ENCODE measurements around the gene GTF3C1.

GTF3C1 gene

GRCh38 chr16:27500801-27501200, 48.9 kb downstream of the GTF3C1 start:
- TF ChIP-seq REST (IDR thresholded peaks at IDR 0.05; ENCODE audit: insufficient read depth in 1 of 2, low read depth in 2 of 2, low read length in 2 of 2) (no peak), FOXP2 (optimal IDR thresholded peaks at IDR 0.05; ENCODE audit: borderline replicate concordance, extremely low read depth, extremely low read length, insufficient read depth) (no peak), TAF1 (IDR thresholded peaks at IDR 0.05; ENCODE audit: borderline replicate concordance, insufficient read depth, low read length) (no peak)

GRCh38 chr16:27499659-27500055, 50.1 kb downstream of the GTF3C1 start:
- no peak for TF ChIP-seq TAF1 (IDR thresholded peaks at IDR 0.05; ENCODE audit: borderline replicate concordance, insufficient read depth, low read length)

GRCh38 chr16:27498916-27499658, 50.6 kb downstream of the GTF3C1 start:
- TF ChIP-seq TAF1 (IDR thresholded peaks at IDR 0.05; ENCODE audit: borderline replicate concordance, insufficient read depth, low read length): no peak
- no peak for TF ChIP-seq FOXP2 (optimal IDR thresholded peaks at IDR 0.05; ENCODE audit: borderline replicate concordance, extremely low read depth, extremely low read length, insufficient read depth)
- TF ChIP-seq REST (IDR thresholded peaks at IDR 0.05; ENCODE audit: insufficient read depth in 1 of 2, low read depth in 2 of 2, low read length in 2 of 2): no peak
- no peak for TF ChIP-seq SIN3A (IDR thresholded peaks at IDR 0.05; ENCODE audit: borderline replicate concordance, insufficient read depth, low read length)
- TF ChIP-seq POLR2AphosphoS5 (IDR thresholded peaks at IDR 0.05; ENCODE audit: low read depth, low read length): no peak

GRCh38 chr16:27498031-27498825, 51.5 kb downstream of the GTF3C1 start:
- TF ChIP-seq POLR2AphosphoS5 (IDR thresholded peaks at IDR 0.05; ENCODE audit: low read depth, low read length) (no peak), REST (IDR thresholded peaks at IDR 0.05; ENCODE audit: insufficient read depth in 1 of 2, low read depth in 2 of 2, low read length in 2 of 2) (no peak), FOXP2 (optimal IDR thresholded peaks at IDR 0.05; ENCODE audit: borderline replicate concordance, extremely low read depth, extremely low read length, insufficient read depth) (no peak), SIN3A (IDR thresholded peaks at IDR 0.05; ENCODE audit: borderline replicate concordance, insufficient read depth, low read length) (no peak), TAF1 (IDR thresholded peaks at IDR 0.05; ENCODE audit: borderline replicate concordance, insufficient read depth, low read length) (no peak)

GRCh38 chr16:27495191-27495590, 54.5 kb downstream of the GTF3C1 start:
- TF ChIP-seq TAF1 (IDR thresholded peaks at IDR 0.05; ENCODE audit: borderline replicate concordance, insufficient read depth, low read length) (no peak), POLR2AphosphoS5 (IDR thresholded peaks at IDR 0.05; ENCODE audit: low read depth, low read length) (no peak), REST (IDR thresholded peaks at IDR 0.05; ENCODE audit: insufficient read depth in 1 of 2, low read depth in 2 of 2, low read length in 2 of 2) (no peak), SIN3A (IDR thresholded peaks at IDR 0.05; ENCODE audit: borderline replicate concordance, insufficient read depth, low read length) (no peak), FOXP2 (optimal IDR thresholded peaks at IDR 0.05; ENCODE audit: borderline replicate concordance, extremely low read depth, extremely low read length, insufficient read depth) (no peak)

All from PFSK-1 (cell line).